Measurements from ENCODE around the gene ZNF423.

Gene ZNF423

DNA sequence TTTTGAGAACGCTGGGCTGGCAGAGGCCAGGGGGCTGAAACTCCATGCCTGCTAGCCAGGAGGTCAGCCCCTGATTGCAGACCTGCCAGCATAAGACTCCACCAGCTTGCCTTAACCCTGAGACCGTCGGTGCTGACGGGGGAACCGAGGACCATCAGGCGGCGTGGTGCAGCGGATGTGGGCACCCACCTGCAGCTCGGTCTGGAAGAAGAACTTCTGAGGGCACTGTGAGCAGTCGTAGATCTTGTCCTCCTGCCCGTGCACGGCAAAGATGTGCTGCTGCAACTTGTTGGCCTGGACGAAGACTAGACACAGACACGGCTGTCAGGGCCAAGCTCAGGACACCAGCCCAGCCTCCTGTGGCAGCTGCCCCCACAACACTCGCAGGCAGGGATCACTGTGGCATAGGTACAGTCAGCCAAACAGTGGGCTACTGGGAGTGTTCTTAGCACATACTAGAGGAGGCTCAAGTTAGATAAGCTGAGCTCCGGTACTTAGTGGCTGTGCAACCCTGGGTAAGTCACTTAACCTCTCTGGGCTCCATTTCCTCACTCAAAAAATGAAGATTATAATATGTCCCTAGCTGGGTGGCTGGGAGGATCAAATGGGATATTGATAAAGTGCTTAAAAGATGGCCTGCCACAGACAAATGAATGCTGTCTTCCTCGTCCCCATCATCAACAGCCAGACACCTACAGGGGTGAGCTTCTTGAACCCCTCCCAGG is 332.3 kb downstream of the ZNF423 start:
- H3K4me3 ChIP-seq (ENCODE audit: low read length), result no peak overlapping the region
- no peaks in the 10 kb centered on the region for H3K36me3 ChIP-seq (ENCODE audit: control insufficient read depth, low read length)
- H4K20me1 ChIP-seq (ENCODE audit: control insufficient read depth, insufficient read depth, low read depth, low read length), result no peaks in the 10 kb centered on the region
- no peak overlapping the region for H3K4me2 ChIP-seq (ENCODE audit: low read length)
- peaks cover 14% of the 10 kb centered on the region for H3K27me3 ChIP-seq (ENCODE audit: control insufficient read depth, low read length)
- no peaks in the 10 kb centered on the region for H3K9me2 ChIP-seq (replicated peaks; ENCODE audit: control insufficient read depth, low read length)
- H3K9me3 ChIP-seq (ENCODE audit: control insufficient read depth, insufficient read depth, low read length), result no peaks in the 10 kb centered on the region
- peaks cover 7% of the 10 kb centered on the region; the same call in 1 of the 2 replicates for H3K4me1 ChIP-seq (ENCODE audit: control insufficient read depth, low read length)
- H3F3A ChIP-seq (ENCODE audit: control insufficient read depth, insufficient read depth), result no peaks in the 10 kb centered on the region
- H3K27ac ChIP-seq (ENCODE audit: low read depth, low read length), result no peak overlapping the region
- no peak for TF ChIP-seq CTCF (IDR thresholded peaks at IDR 0.05; ENCODE audit: low read depth, low read length, poor library complexity, severe bottlenecking)
- TF ChIP-seq EZH2phosphoT487 (IDR thresholded peaks at IDR 0.05; ENCODE audit: borderline replicate concordance, low read length), result no peak
- H3K79me2 ChIP-seq (ENCODE audit: control insufficient read depth, low read length), result no peaks in the 10 kb centered on the region

- Histone ChIP-seq H3K9me2 (replicated peaks; ENCODE audit: control insufficient read depth, low read length) (no peaks in the 10 kb centered on the region), H3K36me3 (ENCODE audit: control insufficient read depth, low read length) (no peaks in the 10 kb centered on the region), H3K27ac (ENCODE audit: low read depth, low read length) (no peak overlapping the region), H3K4me2 (ENCODE audit: low read length) (no peak overlapping the region), H3K9me3 (ENCODE audit: control insufficient read depth, insufficient read depth, low read length) (no peaks in the 10 kb centered on the region), H3F3A (ENCODE audit: control insufficient read depth, insufficient read depth) (no peaks in the 10 kb centered on the region), H3K27me3 (ENCODE audit: control insufficient read depth, low read length) (no peaks in the 10 kb centered on the region; the same call in 1 of the 2 replicates), H3K4me3 (ENCODE audit: low read length) (no peak overlapping the region), H3K4me1 (ENCODE audit: control insufficient read depth, low read length) (peaks cover 7% of the 10 kb centered on the region; the same call in 1 of the 2 replicates), H3K79me2 (ENCODE audit: control insufficient read depth, low read length) (no peaks in the 10 kb centered on the region), H4K20me1 (ENCODE audit: control insufficient read depth, insufficient read depth, low read depth, low read length) (no peaks in the 10 kb centered on the region)
- TF ChIP-seq CTCF (IDR thresholded peaks at IDR 0.05; ENCODE audit: low read depth, low read length, poor library complexity, severe bottlenecking) (no peak), EZH2phosphoT487 (IDR thresholded peaks at IDR 0.05; ENCODE audit: borderline replicate concordance, low read length) (no peak)
These were observed 334.1 kb downstream of the ZNF423 start for GRCh38 chr16:49521734-49522325.

GRCh38 chr16:49520492-49521038 is 335.3 kb downstream of the ZNF423 start:
- no peaks in the 10 kb centered on the region for H4K20me1 ChIP-seq (ENCODE audit: control insufficient read depth, insufficient read depth, low read depth, low read length)
- TF ChIP-seq CTCF (IDR thresholded peaks at IDR 0.05; ENCODE audit: low read depth, low read length, poor library complexity, severe bottlenecking), result no peak
- no peak for TF ChIP-seq EZH2phosphoT487 (IDR thresholded peaks at IDR 0.05; ENCODE audit: borderline replicate concordance, low read length)
- H3K27me3 ChIP-seq (ENCODE audit: control insufficient read depth, low read length), result no peaks in the 10 kb centered on the region; the same call in 1 of the 2 replicates
- no peaks in the 10 kb centered on the region for H3K9me3 ChIP-seq (ENCODE audit: control insufficient read depth, insufficient read depth, low read length)
- H3K4me1 ChIP-seq (ENCODE audit: control insufficient read depth, low read length), result peaks cover 7% of the 10 kb centered on the region; the same call in 1 of the 2 replicates
- no peaks in the 10 kb centered on the region for H3K79me2 ChIP-seq (ENCODE audit: control insufficient read depth, low read length)
- H3K4me3 ChIP-seq (ENCODE audit: low read length), result no peak overlapping the region
- no peak overlapping the region for H3K27ac ChIP-seq (ENCODE audit: low read depth, low read length)
- H3K9me2 ChIP-seq (replicated peaks; ENCODE audit: control insufficient read depth, low read length), result no peaks in the 10 kb centered on the region
- no peaks in the 10 kb centered on the region for H3K36me3 ChIP-seq (ENCODE audit: control insufficient read depth, low read length)
- no peak overlapping the region; the same call in 1 of the 2 replicates for H3K4me2 ChIP-seq (ENCODE audit: low read length)
- H3F3A ChIP-seq (ENCODE audit: control insufficient read depth, insufficient read depth), result no peaks in the 10 kb centered on the region

All from DOHH2 (cell line).